Tibial artery (tissue), 4 donors: ENCODE results near the gene MACF1.
"Not testable (repeated sequence)": the region's sequence is repeated elsewhere in the genome, so short reads cannot be mapped to it uniquely, and the experiment has no call there.

ENCODE experiments used
- DNase-seq, 2 donors: peaks; one replicate each; pipeline ENCODE4 v3.0.0-alpha.2; 2019
- H3K27ac ChIP-seq, 2 donors: fragments of 200-600 bp; sonication (generic) in 1 of 2; 1 replicate in 1 of 2; 2 replicates in 1 of 2; pipeline ENCODE4 v1.5.1; 2018 to 2019; ENCODE audit warnings: mild to moderate bottlenecking in 1 of 2
- H3K27me3 ChIP-seq, 2 donors: fragments of 200-600 bp; sonication (generic) in 1 of 2; one replicate each; pipeline versions ENCODE4 v1.5.1 to v1.6.0; 2016 to 2019
- H3K36me3 ChIP-seq, 3 donors: fragments of 200-600 bp; sonication (generic) in 2 of 3; one replicate each; pipeline ENCODE4 v1.5.1; 2016 to 2019; ENCODE audit warnings: mild to moderate bottlenecking in 2 of 3
- H3K4me1 ChIP-seq, 4 donors: fragments of 200-600 bp; sonication (generic) in 2 of 4; 1 replicate in 3 of 4; 2 replicates in 1 of 4; pipeline ENCODE4 v1.5.1; 2016 to 2019
- H3K4me3 ChIP-seq, 2 donors: fragments of 200-600 bp; sonication (generic) in 1 of 2; 1 replicate in 1 of 2; 2 replicates in 1 of 2; pipeline ENCODE4 v1.5.1; 2018 to 2019; ENCODE audit warnings: mild to moderate bottlenecking in 2 of 2
- H3K9me3 ChIP-seq, 3 donors: fragments of 200-600 bp; sonication (generic) in 1 of 3; one replicate each; pipeline ENCODE4 v1.5.1; 2016 to 2019
- intact Hi-C: fragments of 100-400 bp; cut with DNase I; formaldehyde crosslinking; loops from one replicate; pipeline ENCODE4 v1.15.0; 2023; ENCODE audit warnings: low total_unique reads
- TF ChIP-seq, protein P1 (sequence below), 2 experiments: fragments of 200-600 bp in 1 of 2; fragments of 450-650 bp in 1 of 2; IDR thresholded peaks; one replicate each; pipeline ENCODE4 v1.5.1; 2017 to 2019; ENCODE audit warnings: antibody characterized with exemption in 2 of 2, mild to moderate bottlenecking in 1 of 2, moderate library complexity in 1 of 2

Gene MACF1

DNA sequence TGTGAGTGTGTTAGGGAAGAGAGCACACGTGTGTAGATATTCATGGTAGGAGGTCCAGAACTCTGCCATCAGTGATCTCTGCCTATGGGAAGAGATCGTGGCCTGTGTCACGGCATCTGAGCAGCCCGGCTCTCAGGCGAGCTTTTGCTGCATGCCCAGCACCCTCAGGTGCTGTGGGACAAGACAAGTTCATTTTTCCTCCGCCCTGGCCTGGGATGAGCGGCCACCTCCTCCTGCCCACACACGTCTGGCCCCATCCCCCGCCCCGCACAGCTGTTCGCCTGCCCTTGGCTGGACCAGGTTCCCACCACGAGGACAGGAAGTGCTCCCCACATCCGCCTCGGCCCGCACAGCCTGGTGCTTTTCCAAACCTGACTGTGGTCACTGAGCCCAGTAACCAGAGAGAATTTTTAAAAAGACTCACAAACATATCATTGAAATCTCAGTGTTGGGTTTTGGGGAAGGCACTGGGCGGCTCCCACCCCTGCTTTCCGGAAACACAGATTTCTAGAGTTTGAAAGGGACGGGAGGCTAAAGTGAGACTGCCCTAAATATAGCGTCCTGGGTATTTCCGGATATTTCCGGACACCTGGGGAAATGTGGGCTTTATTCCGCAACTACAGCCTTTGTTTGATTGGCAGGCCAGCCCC lies 305.0 kb downstream of the MACF1 start:
- intact Hi-C loops = no loop called here

DNA sequence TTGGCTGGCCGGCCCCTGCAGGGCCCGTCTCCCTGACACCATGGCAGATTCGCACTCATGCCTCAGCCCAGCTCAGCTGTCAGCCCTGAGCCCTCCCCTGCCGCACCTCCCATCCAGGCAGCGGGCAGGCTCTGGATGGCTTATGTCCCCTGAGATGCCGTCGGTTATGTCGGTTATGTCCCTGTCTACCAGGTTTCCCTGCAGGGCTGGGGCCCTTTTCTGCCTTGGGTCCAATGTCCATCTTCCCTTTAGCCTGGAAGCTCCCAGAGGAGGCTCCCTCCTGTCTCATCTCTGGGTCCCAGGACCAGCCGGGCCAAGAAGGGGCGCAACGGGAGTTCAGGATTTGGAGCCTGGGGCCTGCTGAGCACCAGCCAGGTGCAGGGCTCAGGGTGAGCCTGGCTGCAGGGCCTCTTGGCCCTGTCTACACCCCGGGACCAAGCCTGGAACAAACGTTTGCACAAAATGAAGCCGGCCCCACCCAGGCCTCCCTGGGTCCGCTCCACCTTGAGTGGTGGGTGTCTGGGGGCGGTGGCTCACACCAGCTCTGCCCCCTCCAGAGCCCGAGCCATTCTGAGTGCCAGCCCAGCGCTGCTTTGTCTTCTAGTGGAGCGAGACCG lies 306.2 kb downstream of the MACF1 start:
- H3K4me1 ChIP-seq, H3K4me3 ChIP-seq, H3K9me3 ChIP-seq, H3K27ac ChIP-seq, DNase-seq, H3K36me3 ChIP-seq, intact Hi-C loops, H3K27me3 ChIP-seq: not testable (repeated sequence)

More for the DNA sequence above, 305.0 kb downstream of the MACF1 start:
- H3K4me3 ChIP-seq = no peak overlapping the region
- DNase-seq = no peak
- no peak overlapping the region for H3K27ac ChIP-seq
- TF ChIP-seq, protein P1, sequence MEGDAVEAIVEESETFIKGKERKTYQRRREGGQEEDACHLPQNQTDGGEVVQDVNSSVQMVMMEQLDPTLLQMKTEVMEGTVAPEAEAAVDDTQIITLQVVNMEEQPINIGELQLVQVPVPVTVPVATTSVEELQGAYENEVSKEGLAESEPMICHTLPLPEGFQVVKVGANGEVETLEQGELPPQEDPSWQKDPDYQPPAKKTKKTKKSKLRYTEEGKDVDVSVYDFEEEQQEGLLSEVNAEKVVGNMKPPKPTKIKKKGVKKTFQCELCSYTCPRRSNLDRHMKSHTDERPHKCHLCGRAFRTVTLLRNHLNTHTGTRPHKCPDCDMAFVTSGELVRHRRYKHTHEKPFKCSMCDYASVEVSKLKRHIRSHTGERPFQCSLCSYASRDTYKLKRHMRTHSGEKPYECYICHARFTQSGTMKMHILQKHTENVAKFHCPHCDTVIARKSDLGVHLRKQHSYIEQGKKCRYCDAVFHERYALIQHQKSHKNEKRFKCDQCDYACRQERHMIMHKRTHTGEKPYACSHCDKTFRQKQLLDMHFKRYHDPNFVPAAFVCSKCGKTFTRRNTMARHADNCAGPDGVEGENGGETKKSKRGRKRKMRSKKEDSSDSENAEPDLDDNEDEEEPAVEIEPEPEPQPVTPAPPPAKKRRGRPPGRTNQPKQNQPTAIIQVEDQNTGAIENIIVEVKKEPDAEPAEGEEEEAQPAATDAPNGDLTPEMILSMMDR (IDR thresholded peaks at IDR 0.05) = no peak
- H3K27me3 ChIP-seq = no peaks in the 10 kb centered on the region
- peaks cover 0 to under 1% (median under 1%) of the 10 kb centered on the region in 4 donors for H3K4me1 ChIP-seq
- no peaks in the 10 kb centered on the region for H3K36me3 ChIP-seq
- no peaks in the 10 kb centered on the region for H3K9me3 ChIP-seq

DNA sequence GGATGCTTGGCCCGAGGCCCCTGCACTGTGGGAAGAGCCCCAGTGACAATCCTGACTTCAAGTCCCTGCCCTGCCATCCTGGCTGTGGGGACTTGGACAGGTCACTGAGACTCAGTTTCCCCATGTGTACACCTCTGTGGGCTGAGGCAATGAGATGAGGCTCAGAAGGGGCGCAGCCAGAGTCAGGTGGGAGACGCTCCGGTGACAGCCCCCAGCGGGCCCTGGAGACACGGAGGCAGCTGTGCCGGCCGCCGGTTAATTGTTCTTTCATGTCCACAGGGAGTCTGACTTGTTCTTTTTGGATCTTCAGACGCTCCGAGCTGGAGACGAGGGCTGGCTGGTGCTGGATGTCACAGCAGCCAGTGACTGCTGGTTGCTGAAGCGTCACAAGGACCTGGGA lies 307.0 kb downstream of the MACF1 start:
- H3K27ac ChIP-seq, intact Hi-C loops, H3K4me3 ChIP-seq, H3K4me1 ChIP-seq, H3K27me3 ChIP-seq, DNase-seq, H3K36me3 ChIP-seq, H3K9me3 ChIP-seq: not testable (repeated sequence)

DNA sequence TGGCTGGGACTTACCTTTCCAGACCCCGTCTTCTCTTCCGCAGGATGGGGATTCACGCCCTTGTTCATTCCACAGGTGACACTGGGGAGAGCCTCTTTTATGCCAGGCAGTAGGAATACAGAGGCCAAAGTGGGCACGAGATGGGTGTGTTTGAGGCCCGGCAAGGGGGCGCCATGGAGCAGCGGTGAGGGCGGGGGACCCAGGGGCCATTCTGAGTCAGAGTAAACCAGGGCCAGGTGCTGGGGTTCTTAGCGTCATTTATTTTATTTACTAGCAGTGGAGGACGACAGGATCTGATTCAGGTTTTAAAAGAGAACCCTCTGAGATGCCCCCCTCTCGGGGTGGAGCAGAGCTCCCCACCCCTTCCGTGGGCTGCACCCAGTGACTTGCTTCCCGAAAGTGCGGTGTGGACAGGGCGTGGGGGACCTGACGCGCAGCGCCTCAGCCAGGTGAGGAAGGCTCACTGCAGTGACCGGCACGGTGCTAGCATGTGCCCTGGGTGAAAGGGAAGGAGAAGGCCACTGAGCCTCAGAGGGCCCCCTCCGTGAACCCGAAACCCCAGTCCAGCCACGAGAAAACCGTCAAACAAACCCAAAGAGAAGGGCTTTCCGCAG lies 307.8 kb downstream of the MACF1 start:
- H3K4me1 ChIP-seq, DNase-seq, H3K9me3 ChIP-seq, H3K36me3 ChIP-seq, intact Hi-C loops, H3K27me3 ChIP-seq, H3K27ac ChIP-seq, H3K4me3 ChIP-seq: not testable (repeated sequence)

DNA sequence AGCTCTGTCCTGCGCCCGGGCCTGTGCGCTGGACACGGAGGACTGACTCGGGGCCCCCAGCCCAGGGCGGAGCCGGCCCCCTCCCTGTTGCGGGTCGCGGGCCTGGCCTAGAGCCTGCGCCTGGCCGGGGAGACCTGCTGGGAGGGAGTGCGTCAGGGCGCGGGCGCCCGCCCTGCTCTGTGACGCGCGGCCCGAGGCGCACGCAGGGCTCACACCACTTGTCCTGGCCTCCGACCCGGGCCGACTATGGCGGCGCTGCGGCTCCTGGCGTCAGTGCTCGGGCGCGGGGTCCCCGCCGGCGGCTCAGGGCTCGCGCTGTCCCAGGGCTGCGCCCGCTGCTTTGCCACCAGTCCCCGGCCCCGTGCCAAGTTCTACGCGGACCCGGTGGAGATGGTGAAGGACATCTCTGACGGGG lies 310.2 kb downstream of the MACF1 start:
- H3K36me3 ChIP-seq, H3K27ac ChIP-seq, H3K27me3 ChIP-seq, H3K4me1 ChIP-seq, DNase-seq, intact Hi-C loops, H3K9me3 ChIP-seq: not testable (repeated sequence)
- H3K4me3 ChIP-seq = peak overlapping the region; percentile 42 to 45

DNA sequence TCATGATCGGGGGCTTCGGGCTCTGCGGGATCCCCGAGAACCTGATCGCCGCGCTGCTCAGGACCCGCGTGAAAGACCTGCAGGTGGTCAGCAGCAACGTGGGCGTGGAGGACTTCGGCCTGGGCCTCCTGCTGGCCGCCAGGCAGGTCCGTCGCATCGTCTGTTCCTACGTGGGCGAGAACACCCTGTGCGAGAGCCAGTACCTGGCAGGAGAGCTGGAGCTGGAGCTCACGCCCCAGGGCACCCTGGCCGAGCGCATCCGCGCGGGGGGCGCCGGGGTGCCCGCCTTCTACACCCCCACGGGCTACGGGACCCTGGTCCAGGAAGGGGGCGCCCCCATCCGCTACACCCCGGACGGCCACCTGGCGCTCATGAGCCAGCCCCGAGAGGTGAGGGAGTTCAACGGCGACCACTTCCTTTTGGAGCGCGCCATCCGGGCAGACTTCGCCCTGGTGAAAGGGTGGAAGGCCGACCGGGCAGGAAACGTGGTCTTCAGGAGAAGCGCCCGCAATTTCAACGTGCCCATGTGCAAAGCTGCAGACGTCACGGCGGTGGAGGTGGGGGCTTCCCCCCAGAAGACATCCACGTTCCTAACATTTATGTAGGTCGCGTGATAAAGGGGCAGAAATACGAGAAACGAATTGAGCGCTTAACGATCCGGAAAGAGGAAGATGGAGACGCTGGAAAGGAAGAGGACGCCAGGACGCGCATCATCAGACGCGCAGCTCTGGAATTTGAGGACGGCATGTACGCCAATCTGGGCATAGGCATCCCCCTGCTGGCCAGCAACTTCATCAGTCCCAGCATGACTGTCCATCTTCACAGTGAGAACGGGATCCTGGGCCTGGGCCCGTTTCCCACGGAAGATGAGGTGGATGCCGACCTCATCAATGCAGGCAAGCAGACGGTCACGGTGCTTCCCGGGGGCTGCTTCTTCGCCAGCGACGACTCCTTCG lies 310.9 kb downstream of the MACF1 start:
- H3K9me3 ChIP-seq, H3K4me1 ChIP-seq, H3K36me3 ChIP-seq, intact Hi-C loops, H3K27ac ChIP-seq, H3K27me3 ChIP-seq, DNase-seq: not testable (repeated sequence)
- peak overlapping the region; percentile 42 to 45 for H3K4me3 ChIP-seq

DNA sequence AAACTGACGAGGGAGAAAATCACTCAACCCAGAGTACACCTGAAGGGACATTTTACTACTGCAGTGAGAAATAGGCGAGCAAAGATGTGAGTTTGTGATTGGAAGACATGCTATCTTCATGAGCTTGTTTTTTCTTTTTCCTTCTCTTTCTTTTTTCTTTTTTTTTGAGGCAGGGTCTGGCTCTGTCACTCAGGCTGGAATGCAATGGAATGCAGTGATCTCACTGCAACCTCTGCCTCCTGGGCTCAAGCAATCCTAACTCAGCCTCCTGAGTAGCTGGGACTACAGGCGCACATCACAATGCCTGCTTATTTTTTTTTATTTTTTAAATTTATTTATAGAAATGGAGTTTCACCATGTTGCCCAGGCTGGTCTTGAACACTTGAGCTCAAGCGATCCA lies 312.3 kb downstream of the MACF1 start:
- H3K9me3 ChIP-seq, H3K4me3 ChIP-seq, H3K36me3 ChIP-seq, H3K27me3 ChIP-seq, H3K27ac ChIP-seq, H3K4me1 ChIP-seq, intact Hi-C loops, DNase-seq: not testable (repeated sequence)

DNA sequence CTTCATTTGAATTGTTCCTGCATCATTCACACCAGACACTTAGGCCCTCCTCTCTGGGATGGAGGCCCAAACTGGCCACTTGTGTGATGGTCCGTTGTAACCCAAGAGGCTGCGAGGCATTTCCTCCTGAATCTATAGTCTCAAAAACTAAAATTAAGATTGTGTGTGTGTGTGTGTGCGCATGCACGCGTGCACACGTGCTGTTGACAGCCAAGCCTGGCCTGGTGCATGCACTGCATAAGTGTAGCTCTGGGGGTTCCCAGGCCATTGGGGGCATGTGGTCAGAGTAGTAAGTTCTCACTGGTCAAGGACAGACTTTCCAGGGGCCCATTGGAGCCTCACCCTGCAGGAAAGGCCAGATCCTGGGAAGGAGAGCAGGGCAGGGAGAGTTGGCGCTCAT lies 313.4 kb downstream of the MACF1 start:
- H3K9me3 ChIP-seq, H3K4me1 ChIP-seq, H3K36me3 ChIP-seq, intact Hi-C loops, H3K27ac ChIP-seq, DNase-seq, H3K4me3 ChIP-seq, H3K27me3 ChIP-seq: not testable (repeated sequence)

DNA sequence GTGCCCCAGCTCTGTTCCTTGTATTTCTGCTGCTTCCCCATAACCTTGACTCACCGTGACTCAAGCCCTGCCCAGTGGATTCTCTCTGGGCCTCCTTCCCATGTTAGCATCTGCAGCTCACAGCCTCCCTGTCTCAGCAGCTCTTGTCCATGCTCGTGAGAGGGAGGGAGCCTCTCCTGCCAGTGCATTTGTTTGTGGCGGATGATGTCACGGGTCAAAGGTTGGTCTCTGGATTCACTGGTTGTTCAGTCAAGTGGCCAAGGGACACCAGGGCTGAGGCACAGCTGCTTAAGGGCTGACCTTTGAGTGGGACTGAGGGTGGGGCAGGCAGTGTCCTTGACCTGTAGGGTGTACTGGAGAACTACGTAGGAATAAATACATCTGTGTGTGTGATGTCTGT lies 314.9 kb downstream of the MACF1 start:
- H3K36me3 ChIP-seq = peaks cover 0 to 17% (median 0%) of the 10 kb centered on the region in 3 donors
- H3K4me1 ChIP-seq, H3K27me3 ChIP-seq, H3K27ac ChIP-seq, H3K9me3 ChIP-seq, intact Hi-C loops, H3K4me3 ChIP-seq: not testable (repeated sequence)
- peak in 1 of 2 donors; percentile 32 for DNase-seq

DNA sequence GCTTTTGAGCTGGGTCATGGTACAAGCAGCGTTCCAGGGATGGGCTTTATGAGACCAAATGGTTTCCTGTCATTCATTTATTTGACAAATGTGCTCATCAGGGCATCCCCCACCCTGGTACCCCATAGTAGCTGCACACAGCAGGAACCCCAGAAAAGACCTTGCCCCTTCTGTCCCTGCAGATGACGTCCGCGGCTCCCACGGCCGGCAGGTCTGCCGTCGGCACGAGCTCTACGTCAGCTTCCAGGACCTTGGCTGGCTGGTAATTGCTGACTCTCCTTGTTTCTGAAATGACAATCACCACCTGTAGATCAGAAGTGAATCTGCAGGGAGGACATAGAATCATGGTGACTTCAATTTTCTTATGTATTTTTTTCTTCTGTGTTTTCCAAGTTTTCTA lies 317.7 kb downstream of the MACF1 start:
- H3K4me3 ChIP-seq, H3K27me3 ChIP-seq, H3K9me3 ChIP-seq, intact Hi-C loops, H3K27ac ChIP-seq, H3K4me1 ChIP-seq: not testable (repeated sequence)
- peaks cover under 1 to 45% (median 21%) of the 10 kb centered on the region in 3 donors for H3K36me3 ChIP-seq
- peak in 1 of 2 donors; percentile 38 for DNase-seq
